Upper lobe of right lung (tissue), 1 donor: ENCODE results near the gene TP53BP2. TPM values are rescaled to one million over a fixed set of nuclear protein-coding genes. Genes with fewer than 3 reads are reported as not detected.
A peak's percentile ranks its signal among the peaks of the same experiment; 100 is the strongest.
"Not testable (repeated sequence)": the region's sequence is repeated elsewhere in the genome, so short reads cannot be mapped to it uniquely, and the experiment has no call there.

Experiments used
- ATAC-seq: fragments of 200-7000 bp; cut with Tn5 transposase; one replicate; pipeline ENCODE4 v1.9.1; 2020; ENCODE audit warnings: mild to moderate bottlenecking, moderate library complexity
- DNase-seq: peaks from one replicate; pipeline ENCODE4 v3.0.0-alpha.2; 2020
- H3K27ac ChIP-seq: fragments of 200-600 bp; one replicate; pipeline ENCODE4 v1.8.0; 2022
- H3K27me3 ChIP-seq: fragments of 200-600 bp; one replicate; pipeline ENCODE4 v1.8.0; 2022; ENCODE audit warnings: mild to moderate bottlenecking
- H3K36me3 ChIP-seq: fragments of 200-600 bp; one replicate; pipeline ENCODE4 v1.8.0; 2022
- H3K4me1 ChIP-seq: fragments of 200-600 bp; one replicate; pipeline ENCODE4 v1.8.0; 2022
- H3K4me3 ChIP-seq: fragments of 200-600 bp; one replicate; pipeline ENCODE4 v1.8.0; 2022; ENCODE audit warnings: mild to moderate bottlenecking
- H3K9me3 ChIP-seq: fragments of 200-600 bp; one replicate; pipeline ENCODE4 v1.8.0; 2022
- intact Hi-C: fragments of 100-400 bp; cut with DNase I; formaldehyde crosslinking; loops from one replicate; pipeline ENCODE4 v1.11.0; 2022
- long read RNA-seq: library from polyadenylated mRNA; unstranded; transcript quantifications from one replicate; pipeline ENCODE4 v2.0.0, GENCODE V29; 2021
- total RNA-seq: library from RNA; stranded (reverse); fragmentation: NEBNext Ultra II Directional; extraction: Animal tissue kit (Norgen Biotek cat#: 25700); gene quantifications from one replicate; pipeline ENCODE4 v1.2.1, GENCODE V29; 2021
- TF ChIP-seq, protein P1 (sequence below): fragments of 200-600 bp; IDR thresholded peaks from one replicate; pipeline ENCODE4 v1.8.0; 2022; ENCODE audit warnings: antibody characterized with exemption
- donor health status: DM: no; HTN: yes; CAD: no; lungs with severe emphysema.

Gene TP53BP2, protein sequence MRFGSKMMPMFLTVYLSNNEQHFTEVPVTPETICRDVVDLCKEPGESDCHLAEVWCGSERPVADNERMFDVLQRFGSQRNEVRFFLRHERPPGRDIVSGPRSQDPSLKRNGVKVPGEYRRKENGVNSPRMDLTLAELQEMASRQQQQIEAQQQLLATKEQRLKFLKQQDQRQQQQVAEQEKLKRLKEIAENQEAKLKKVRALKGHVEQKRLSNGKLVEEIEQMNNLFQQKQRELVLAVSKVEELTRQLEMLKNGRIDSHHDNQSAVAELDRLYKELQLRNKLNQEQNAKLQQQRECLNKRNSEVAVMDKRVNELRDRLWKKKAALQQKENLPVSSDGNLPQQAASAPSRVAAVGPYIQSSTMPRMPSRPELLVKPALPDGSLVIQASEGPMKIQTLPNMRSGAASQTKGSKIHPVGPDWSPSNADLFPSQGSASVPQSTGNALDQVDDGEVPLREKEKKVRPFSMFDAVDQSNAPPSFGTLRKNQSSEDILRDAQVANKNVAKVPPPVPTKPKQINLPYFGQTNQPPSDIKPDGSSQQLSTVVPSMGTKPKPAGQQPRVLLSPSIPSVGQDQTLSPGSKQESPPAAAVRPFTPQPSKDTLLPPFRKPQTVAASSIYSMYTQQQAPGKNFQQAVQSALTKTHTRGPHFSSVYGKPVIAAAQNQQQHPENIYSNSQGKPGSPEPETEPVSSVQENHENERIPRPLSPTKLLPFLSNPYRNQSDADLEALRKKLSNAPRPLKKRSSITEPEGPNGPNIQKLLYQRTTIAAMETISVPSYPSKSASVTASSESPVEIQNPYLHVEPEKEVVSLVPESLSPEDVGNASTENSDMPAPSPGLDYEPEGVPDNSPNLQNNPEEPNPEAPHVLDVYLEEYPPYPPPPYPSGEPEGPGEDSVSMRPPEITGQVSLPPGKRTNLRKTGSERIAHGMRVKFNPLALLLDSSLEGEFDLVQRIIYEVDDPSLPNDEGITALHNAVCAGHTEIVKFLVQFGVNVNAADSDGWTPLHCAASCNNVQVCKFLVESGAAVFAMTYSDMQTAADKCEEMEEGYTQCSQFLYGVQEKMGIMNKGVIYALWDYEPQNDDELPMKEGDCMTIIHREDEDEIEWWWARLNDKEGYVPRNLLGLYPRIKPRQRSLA
- 64.4 TPM for total RNA-seq
- long read RNA-seq, full-length matches to known transcripts: 71 of 95 reads
- long read RNA-seq, partial matches to known transcripts: 11 of 95 reads
- long read RNA-seq, other reads (novel, unspliced or antisense): 13 of 95 reads

DNA sequence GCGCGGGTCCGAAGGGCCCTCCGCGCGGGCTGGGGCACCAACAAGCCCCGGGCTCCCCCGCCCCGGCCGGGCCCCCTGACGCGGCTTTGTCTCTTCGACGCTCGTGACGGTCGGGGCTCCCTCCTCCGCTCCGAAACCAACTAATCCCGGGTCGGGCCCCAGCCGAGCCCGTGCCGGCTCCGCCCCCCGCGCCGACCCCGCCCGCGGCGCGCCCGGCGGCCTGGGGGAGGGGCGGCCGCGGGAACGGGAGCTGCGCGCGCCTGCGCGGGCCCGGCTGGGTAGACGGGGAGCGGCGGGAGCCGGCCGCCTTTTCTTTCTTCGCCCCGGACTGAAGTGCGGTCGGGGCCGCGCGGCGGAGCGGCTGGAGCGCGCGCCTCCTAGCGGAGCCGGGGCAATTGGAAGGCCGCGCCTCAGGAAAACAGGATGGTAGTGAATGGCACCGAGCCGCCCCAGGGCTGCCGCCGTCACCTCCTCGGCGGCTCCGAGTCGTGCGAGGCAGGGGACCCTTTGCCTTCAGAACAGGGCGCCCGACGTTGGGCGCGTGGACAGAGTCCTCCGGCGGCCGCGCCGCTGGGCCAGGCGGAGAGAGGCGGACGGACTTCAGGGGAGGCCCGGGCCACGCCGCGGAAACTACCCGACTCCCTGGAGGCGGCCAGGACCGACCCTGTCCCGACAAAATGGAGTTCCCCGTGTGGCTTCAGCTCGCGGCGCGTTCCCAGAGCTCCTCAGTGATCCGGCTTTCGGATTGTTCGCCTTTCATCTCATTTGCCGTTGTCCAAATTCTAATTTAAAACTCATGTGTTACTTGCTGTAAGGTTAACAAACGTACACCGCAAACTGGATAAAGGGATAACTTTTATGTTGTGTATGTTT is at the start of gene TP53BP2:
Gene TP53BP2 (minus strand): TSS at position 138 of the 873 bp plus-strand sequence. CDS start 267 bp downstream, outside the sequence.
- no peaks in the 10 kb centered on the region for H3K36me3 ChIP-seq
- peak within 1 kb of the TSS; percentile 84 for H3K4me3 ChIP-seq
- H3K27me3 ChIP-seq: no peaks in the 10 kb centered on the region
- DNase-seq (peak; percentile 96), ATAC-seq (peak; percentile 96)
- intact Hi-C loops: no loop called here
- H3K4me1 ChIP-seq: peaks cover 34% of the 10 kb centered on the region
- TF ChIP-seq, protein P1, sequence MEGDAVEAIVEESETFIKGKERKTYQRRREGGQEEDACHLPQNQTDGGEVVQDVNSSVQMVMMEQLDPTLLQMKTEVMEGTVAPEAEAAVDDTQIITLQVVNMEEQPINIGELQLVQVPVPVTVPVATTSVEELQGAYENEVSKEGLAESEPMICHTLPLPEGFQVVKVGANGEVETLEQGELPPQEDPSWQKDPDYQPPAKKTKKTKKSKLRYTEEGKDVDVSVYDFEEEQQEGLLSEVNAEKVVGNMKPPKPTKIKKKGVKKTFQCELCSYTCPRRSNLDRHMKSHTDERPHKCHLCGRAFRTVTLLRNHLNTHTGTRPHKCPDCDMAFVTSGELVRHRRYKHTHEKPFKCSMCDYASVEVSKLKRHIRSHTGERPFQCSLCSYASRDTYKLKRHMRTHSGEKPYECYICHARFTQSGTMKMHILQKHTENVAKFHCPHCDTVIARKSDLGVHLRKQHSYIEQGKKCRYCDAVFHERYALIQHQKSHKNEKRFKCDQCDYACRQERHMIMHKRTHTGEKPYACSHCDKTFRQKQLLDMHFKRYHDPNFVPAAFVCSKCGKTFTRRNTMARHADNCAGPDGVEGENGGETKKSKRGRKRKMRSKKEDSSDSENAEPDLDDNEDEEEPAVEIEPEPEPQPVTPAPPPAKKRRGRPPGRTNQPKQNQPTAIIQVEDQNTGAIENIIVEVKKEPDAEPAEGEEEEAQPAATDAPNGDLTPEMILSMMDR: peak; percentile 60
- H3K27ac ChIP-seq: peak within 1 kb of the TSS; percentile 100
- no peaks in the 10 kb centered on the region for H3K9me3 ChIP-seq

DNA sequence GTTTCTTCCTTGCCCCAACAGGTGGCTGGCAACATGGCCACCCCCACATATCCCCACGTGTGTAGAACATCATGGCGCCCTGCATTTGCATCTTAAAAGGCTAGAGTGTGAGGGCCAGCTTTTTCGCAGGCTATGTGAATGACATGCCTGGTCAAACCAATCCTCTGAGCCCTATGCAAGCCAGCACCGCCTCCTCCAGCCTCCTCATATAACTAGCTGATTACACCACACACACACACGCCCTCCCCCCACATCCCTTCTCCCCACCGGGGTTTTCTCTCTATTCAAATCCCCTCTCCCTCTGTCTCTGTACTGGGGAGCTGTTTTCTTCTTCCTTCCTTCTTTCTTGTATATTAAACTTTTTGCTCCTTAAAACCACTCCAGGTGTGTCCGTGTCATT is 44.7 kb upstream of the TP53BP2 start:
- DNase-seq, H3K27me3 ChIP-seq, H3K27ac ChIP-seq, intact Hi-C loops, H3K9me3 ChIP-seq, ATAC-seq, H3K4me1 ChIP-seq, H3K4me3 ChIP-seq, H3K36me3 ChIP-seq: not testable (repeated sequence)

DNA sequence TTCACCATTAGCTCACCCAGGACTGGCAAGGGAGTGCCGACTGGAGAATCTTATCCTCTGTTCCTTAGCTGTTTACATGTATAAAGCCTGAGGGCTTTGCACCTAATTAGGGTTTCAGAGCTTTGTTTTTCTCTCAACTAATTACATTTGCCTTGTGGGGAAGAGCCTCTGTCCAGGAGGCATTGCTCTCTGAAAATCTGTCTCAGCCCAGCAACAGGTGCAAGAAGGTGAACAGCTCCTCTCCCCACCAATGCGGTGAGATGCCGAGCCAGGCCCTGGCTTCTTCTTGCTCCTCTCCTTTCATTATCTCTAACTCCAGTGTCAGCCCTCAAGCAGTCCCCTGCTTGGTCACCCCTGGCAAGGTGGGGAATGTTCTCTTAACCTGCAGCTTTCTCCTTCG is 43.6 kb upstream of the TP53BP2 start:
- H3K27ac ChIP-seq, H3K36me3 ChIP-seq, DNase-seq, intact Hi-C loops, ATAC-seq, H3K27me3 ChIP-seq, H3K4me3 ChIP-seq, H3K9me3 ChIP-seq, H3K4me1 ChIP-seq: not testable (repeated sequence)

DNA sequence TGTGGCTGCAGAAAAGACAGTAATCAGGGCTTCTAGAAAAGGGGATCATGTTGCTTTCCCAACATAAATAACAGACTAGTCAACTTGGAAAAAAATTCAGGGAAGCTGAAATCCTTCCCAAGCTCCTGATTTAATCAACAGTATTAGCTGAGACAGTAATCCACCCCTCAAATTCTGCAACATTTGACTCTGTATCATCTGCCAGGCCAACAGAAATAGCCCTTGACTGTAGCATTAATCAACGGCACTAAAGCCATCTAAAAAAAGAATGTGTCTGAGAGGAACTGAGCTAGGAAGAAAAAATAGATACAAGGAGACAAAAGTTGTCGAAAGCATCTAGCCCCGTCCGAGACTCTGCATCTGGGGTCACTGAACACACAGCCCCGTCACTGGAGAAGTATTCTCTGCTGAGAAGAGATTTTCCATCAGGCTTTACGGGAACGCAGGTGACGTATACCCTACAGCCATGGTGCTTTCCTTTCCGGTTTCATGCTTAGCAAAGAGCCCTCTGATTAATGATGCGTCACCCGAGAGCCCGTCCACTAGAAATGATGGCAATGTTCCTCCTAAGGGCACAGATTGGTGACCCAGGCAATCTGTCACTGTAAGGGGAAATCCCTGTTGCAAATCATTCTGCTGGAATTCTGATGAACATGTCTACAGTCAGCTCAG is 42.1 kb upstream of the TP53BP2 start:
- H3K27ac ChIP-seq: no peak overlapping the region
- H3K4me3 ChIP-seq: no peak overlapping the region

DNA sequence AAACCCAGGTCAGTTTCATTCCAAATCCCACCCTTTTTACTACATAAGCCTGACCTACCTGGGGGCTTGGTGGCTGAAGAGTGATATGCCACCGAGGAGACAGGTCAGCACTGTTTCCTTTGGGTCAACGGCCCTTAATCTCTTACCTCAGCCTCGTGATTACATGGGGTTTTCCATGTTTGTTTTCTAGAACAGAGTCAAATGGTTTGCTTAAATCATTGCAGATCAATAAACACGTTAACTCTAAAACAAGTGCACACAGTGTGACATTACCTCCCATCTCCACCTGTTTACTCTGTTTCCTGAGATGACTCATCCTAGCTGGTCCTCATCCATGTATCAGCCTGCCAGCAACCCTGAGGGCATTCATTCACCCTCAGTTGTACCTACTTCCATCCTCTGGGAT is 40.8 kb upstream of the TP53BP2 start:
- DNase-seq (no peak), ATAC-seq (no peak)
- Histone ChIP-seq H3K9me3 (no peaks in the 10 kb centered on the region), H3K4me1 (no peaks in the 10 kb centered on the region), H3K27me3 (no peaks in the 10 kb centered on the region), H3K36me3 (no peaks in the 10 kb centered on the region), H3K27ac (no peak overlapping the region), H3K4me3 (no peak overlapping the region)
- TF ChIP-seq, protein P1: no peak
- intact Hi-C loops: no loop called here

More for the DNA sequence above, 42.1 kb upstream of the TP53BP2 start:
- peak; percentile 57 for ATAC-seq
- no peak for DNase-seq
- H3K36me3 ChIP-seq: no peaks in the 10 kb centered on the region
- no peaks in the 10 kb centered on the region for H3K27me3 ChIP-seq
- H3K4me1 ChIP-seq: no peaks in the 10 kb centered on the region
- intact Hi-C loops: no loop called here
- H3K9me3 ChIP-seq: no peaks in the 10 kb centered on the region
- TF ChIP-seq, protein P1: no peak
